Measurements from ENCODE around the gene KLHL21. TPM values are rescaled to one million over a fixed set of nuclear protein-coding genes. Genes with fewer than 3 reads are reported as not detected.

Gene KLHL21
- total RNA-seq, 2 experiments from 2014 or later: 12.4 to 15.7 TPM

- intact Hi-C loops (cut with DNase I, micrococcal nuclease): no loop called here
- ChIA-PET POLR2A (no interaction called here), CTCF (interaction anchor here (0.9 to 1.5 kb wide), 3 partner anchors 19 to 81 kb away, joined by 3 to 6 read pairs (median 5); partner anchors contain the start of genes NOL9 and TAS1R1)
- Mint-ChIP-seq H3K4me3 (no peak overlapping the region), H3K27me3 (no peaks in the 10 kb centered on the region), H3K4me1 (no peaks in the 10 kb centered on the region), H3K36me3 (ENCODE audit: low read depth) (peaks cover 43% of the 10 kb centered on the region), H3K27ac (no peak overlapping the region), H3K9me3 (ENCODE audit: low read depth) (no peaks in the 10 kb centered on the region)
- ATAC-seq (no peak), DNase-seq (no peak)
These were observed 32.7 kb upstream of the KLHL21 start for GRCh38 chr1:6635161-6635909.

GRCh38 chr1:6634371-6635052 is 31.8 kb upstream of the KLHL21 start:
- ChIA-PET POLR2A (interaction anchor here (0.6 to 0.7 kb wide), 2 partner anchors 135 to 388 kb away, joined by 3 to 6 read pairs; no protein-coding TSS in a partner anchor), CTCF (interaction anchor here (0.6 to 1.5 kb wide), 4 partner anchors 20 to 1685 kb away, joined by 3 to 6 read pairs (median 4); partner anchors contain the start of genes NOL9 and TAS1R1)
- Mint-ChIP-seq H3K4me1 (peaks cover 4% of the 10 kb centered on the region), H3K4me3 (no peak overlapping the region), H3K27me3 (no peaks in the 10 kb centered on the region), H3K36me3 (ENCODE audit: low read depth) (peaks cover 39% of the 10 kb centered on the region), H3K27ac (no peak overlapping the region), H3K9me3 (ENCODE audit: low read depth) (no peaks in the 10 kb centered on the region)
- ATAC-seq (peak; percentile 65), DNase-seq (peak; percentile 73)
- intact Hi-C loops (cut with DNase I, micrococcal nuclease): no loop called here

GRCh38 chr1:6632588-6633514 is 30.2 kb upstream of the KLHL21 start:
- peaks cover 8% of the 10 kb centered on the region for H3K4me1 Mint-ChIP-seq
- H3K4me3 Mint-ChIP-seq: no peak overlapping the region
- H3K27ac Mint-ChIP-seq: no peak overlapping the region
- no peaks in the 10 kb centered on the region for H3K9me3 Mint-ChIP-seq (ENCODE audit: low read depth)
- ATAC-seq: no peak
- peaks cover 35% of the 10 kb centered on the region for H3K36me3 Mint-ChIP-seq (ENCODE audit: low read depth)
- no peak for DNase-seq
- ChIA-PET CTCF (interaction anchor here (0.9 to 1.6 kb wide), 4 partner anchors 9 to 69 kb away, joined by 3 to 4 read pairs (median 3); partner anchors contain the start of genes DNAJC11 and THAP3), POLR2A (interaction anchor here (0.8 kb wide), 1 partner anchor 13 kb away, joined by 3 read pairs; no protein-coding TSS in a partner anchor)
- intact Hi-C loops (cut with DNase I, micrococcal nuclease): no loop called here
- no peaks in the 10 kb centered on the region for H3K27me3 Mint-ChIP-seq

- peaks cover 43% of the 10 kb centered on the region for H3K36me3 Mint-ChIP-seq (ENCODE audit: low read depth)
These were observed 28.4 kb upstream of the KLHL21 start for GRCh38 chr1:6631058-6631457.

DNA sequence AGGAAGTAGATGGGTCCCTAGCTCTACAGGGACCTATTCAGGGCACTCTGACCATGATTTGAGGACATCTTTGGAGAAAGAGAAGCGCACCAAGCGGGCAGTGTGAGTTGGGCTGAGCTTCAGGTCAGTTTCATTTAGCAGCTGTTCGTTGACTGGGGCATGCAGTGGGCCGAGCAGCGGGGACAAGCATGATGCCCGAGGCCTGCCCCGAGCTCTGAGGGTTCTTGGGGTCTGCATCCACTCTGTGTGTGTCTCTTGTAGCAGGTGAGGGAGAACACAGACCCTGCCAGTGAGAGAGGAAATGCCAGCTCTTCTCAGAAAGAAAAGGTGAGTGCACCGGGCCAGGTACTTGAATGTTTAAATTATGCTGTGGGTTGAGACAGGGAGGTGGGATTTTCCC is 27.4 kb upstream of the KLHL21 start:
- CTCF ChIA-PET: interaction anchor here (0.9 kb wide), 1 partner anchor 17 kb away, joined by 5 read pairs; no protein-coding TSS in a partner anchor
- H3K9me3 Mint-ChIP-seq (ENCODE audit: low read depth): no peaks in the 10 kb centered on the region
- no peaks in the 10 kb centered on the region for H3K27me3 Mint-ChIP-seq
- intact Hi-C loops (cut with DNase I, micrococcal nuclease): no loop called here
- ATAC-seq (no peak), DNase-seq (no peak)
- POLR2A ChIA-PET: interaction anchor here (0.6 to 0.7 kb wide), 2 partner anchors 12 to 89 kb away, joined by 3 read pairs; no protein-coding TSS in a partner anchor
- no peak overlapping the region for H3K27ac Mint-ChIP-seq
- H3K4me3 Mint-ChIP-seq: no peak overlapping the region
- peaks cover 24% of the 10 kb centered on the region for H3K4me1 Mint-ChIP-seq
- peaks cover 37% of the 10 kb centered on the region for H3K36me3 Mint-ChIP-seq (ENCODE audit: low read depth)

More at GRCh38 chr1:6631058-6631457, 28.4 kb upstream of the KLHL21 start:
- intact Hi-C loops (cut with DNase I, micrococcal nuclease): no loop called here
- CTCF ChIA-PET: no interaction called here
- H3K4me3 Mint-ChIP-seq: no peak overlapping the region
- peaks cover 23% of the 10 kb centered on the region for H3K4me1 Mint-ChIP-seq
- H3K27me3 Mint-ChIP-seq: no peaks in the 10 kb centered on the region
- no peak for ATAC-seq
- no peak for DNase-seq
- no peak overlapping the region for H3K27ac Mint-ChIP-seq
- POLR2A ChIA-PET: no interaction called here
- H3K9me3 Mint-ChIP-seq (ENCODE audit: low read depth): no peaks in the 10 kb centered on the region

- intact Hi-C loops (cut with DNase I, micrococcal nuclease): loop anchor here in 1 of 2 experiments (5.0 kb wide), 1 partner anchor 637 kb away; the partner anchor contains the start of gene NPHP4
- ATAC-seq: no peak
- POLR2A ChIA-PET: interaction anchor here (0.6 kb wide), 1 partner anchor 77 kb away, joined by 3 read pairs; no protein-coding TSS in a partner anchor
- DNase-seq: no peak
- Mint-ChIP-seq H3K27me3 (no peaks in the 10 kb centered on the region), H3K4me1 (peaks cover 29% of the 10 kb centered on the region), H3K27ac (no peak overlapping the region), H3K36me3 (ENCODE audit: low read depth) (peaks cover 30% of the 10 kb centered on the region), H3K4me3 (no peak overlapping the region), H3K9me3 (ENCODE audit: low read depth) (no peaks in the 10 kb centered on the region)
- CTCF ChIA-PET: no interaction called here
These were observed 26.4 kb upstream of the KLHL21 start for GRCh38 chr1:6628971-6629479.

- Mint-ChIP-seq H3K36me3 (ENCODE audit: low read depth) (peaks cover 25% of the 10 kb centered on the region), H3K27me3 (no peaks in the 10 kb centered on the region), H3K27ac (peak overlapping the region; percentile 45), H3K9me3 (ENCODE audit: low read depth) (no peaks in the 10 kb centered on the region), H3K4me1 (peaks cover 31% of the 10 kb centered on the region), H3K4me3 (no peak overlapping the region)
- ATAC-seq (no peak), DNase-seq (no peak)
- intact Hi-C loops (cut with DNase I, micrococcal nuclease): loop anchor here in 1 of 2 experiments (5.0 kb wide), 1 partner anchor 636 kb away; the partner anchor contains the start of gene NPHP4
- CTCF ChIA-PET: interaction anchor here (0.7 kb wide), 3 partner anchors 10 to 489 kb away, joined by 4 read pairs; no protein-coding TSS in a partner anchor
- POLR2A ChIA-PET: interaction anchor here (0.6 kb wide), 1 partner anchor 9 kb away, joined by 5 read pairs; no protein-coding TSS in a partner anchor
These were observed 25.3 kb upstream of the KLHL21 start for GRCh38 chr1:6627841-6628545.

DNA sequence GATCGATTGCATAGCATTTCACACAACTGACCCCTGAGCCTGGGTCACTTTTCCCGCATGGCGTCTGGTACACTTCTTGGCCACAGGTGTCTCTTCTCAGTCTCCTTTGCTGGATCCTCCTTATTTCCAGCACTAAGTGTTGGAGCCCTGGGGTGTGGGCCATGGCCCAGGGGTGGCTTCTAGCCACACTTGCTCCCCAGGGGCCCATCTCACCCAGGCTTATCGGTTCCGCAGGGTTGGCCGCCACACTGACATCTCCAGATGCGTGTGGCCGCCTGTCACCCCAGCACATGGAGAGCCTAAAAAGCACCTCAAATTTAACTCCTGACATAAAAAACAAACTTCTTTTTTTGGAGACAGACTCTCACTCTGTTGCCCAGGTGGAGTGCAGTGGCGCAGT is 24.4 kb upstream of the KLHL21 start:
- Mint-ChIP-seq H3K9me3 (ENCODE audit: low read depth) (no peaks in the 10 kb centered on the region), H3K36me3 (ENCODE audit: low read depth) (peaks cover 29% of the 10 kb centered on the region), H3K4me1 (peaks cover 31% of the 10 kb centered on the region), H3K27me3 (no peaks in the 10 kb centered on the region), H3K27ac (no peak overlapping the region), H3K4me3 (peak overlapping the region; percentile 85)
- intact Hi-C loops (cut with DNase I, micrococcal nuclease): loop anchor here in 1 of 2 experiments (5.0 kb wide), 1 partner anchor 635 kb away; the partner anchor contains the start of gene NPHP4
- DNase-seq: no peak
- POLR2A ChIA-PET: interaction anchor here (0.6 kb wide), 1 partner anchor 8 kb away, joined by 5 read pairs; no protein-coding TSS in a partner anchor
- ATAC-seq: no peak
- CTCF ChIA-PET: interaction anchor here (1.1 kb wide), 1 partner anchor 27 kb away, joined by 9 read pairs; no protein-coding TSS in a partner anchor

- Mint-ChIP-seq H3K27me3 (no peaks in the 10 kb centered on the region), H3K9me3 (ENCODE audit: low read depth) (no peaks in the 10 kb centered on the region), H3K4me1 (peaks cover 31% of the 10 kb centered on the region), H3K27ac (peak overlapping the region; percentile 78), H3K36me3 (ENCODE audit: low read depth) (peaks cover 36% of the 10 kb centered on the region), H3K4me3 (peak overlapping the region; percentile 85)
- POLR2A ChIA-PET: no interaction called here
- intact Hi-C loops (cut with DNase I, micrococcal nuclease): loop anchor here (1.0 to 5.0 kb wide), 10 partner anchors 12 to 633 kb away; partner anchors contain the start of genes ZBTB48 (in 2 of the 2), CAMTA1 (in 1 of the 2), DNAJC11 (in 1 of the 2) and KLHL21 (in 1 of the 2)
- DNase-seq: peak; percentile 47
- CTCF ChIA-PET: interaction anchor here (1.1 kb wide), 1 partner anchor 26 kb away, joined by 9 read pairs; no protein-coding TSS in a partner anchor
- ATAC-seq: no peak
These were observed 23.0 kb upstream of the KLHL21 start for GRCh38 chr1:6625584-6626149.

All from activated CD4-positive, alpha-beta T cell treated with anti-CD3 and anti-CD28 coated beads for 36 hours (primary cell).